NCI-H1105 (cell line): ENCODE measurements around the gene C1orf35.

Experiments used
- DNase-seq: peaks from one replicate; lab custom pipeline; 2025; lab: John Stamatoyannopoulos, UW

C1orf35 gene

GRCh38 chr1:228094432-228095016, 8.6 kb downstream of the C1orf35 start:
- no peak for DNase-seq

- DNase-seq, result no peak
Observed at GRCh38 chr1:228093050-228093906, 9.8 kb downstream of the C1orf35 start.

DNA sequence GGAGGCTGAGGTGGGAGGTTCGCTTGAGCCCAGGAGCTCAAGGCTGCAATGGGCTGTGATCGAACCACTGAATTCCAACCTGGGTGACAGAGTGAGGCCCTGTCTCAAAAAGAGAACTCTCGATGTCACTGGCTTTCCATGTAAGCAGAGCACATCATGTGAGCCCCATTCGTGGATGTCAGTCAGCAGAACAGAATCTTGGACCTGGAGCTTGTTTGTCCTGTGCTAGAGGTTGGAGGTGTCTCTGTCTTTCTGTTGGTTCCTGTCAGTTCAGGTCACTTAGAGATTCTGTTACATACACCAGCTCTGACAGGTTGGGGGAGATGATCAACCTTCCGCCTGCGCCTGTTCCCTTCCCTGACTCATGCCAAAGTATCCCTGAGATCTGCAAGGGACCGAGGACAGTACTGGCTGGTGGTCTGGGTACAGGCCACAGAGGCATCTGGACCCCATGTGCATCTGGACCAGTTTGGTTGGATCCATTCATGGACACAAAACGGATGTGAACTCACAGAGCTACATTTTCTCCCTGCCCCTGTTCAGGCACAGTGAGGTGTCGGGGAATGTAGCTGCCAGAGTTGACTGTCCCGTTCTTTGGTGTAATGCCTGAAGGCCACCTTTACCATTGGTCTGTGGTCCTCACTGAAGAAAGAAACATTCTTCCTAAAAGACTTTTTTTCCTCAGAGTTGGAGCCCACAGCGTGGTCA, 10.6 kb downstream of the C1orf35 start:
- no peak for DNase-seq

DNA sequence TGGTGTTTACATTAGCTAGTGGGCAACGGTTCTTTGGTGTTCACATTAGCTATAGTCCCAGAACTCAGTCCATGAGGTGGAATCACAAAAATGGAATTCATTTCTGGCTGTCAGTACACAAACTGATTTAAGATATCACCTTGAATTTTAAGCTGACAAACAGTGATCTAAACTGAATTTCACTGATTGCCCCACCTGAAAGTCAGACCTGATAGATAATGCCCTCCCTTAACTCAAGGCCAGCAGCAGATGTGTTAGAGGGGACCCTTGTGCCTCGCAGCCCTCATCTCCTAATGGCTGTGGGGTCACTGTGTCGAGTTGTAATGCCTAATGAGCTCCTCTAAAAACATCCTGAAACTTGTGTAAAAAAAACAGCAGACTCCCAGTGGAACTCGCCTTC, 12.0 kb downstream of the C1orf35 start:
- DNase-seq, result no peak

- DNase-seq, result no peak
Observed at GRCh38 chr1:228090613-228091081, 12.5 kb downstream of the C1orf35 start.

GRCh38 chr1:228089519-228090380, 13.4 kb downstream of the C1orf35 start:
- no peak for DNase-seq

GRCh38 chr1:228088586-228089498, 14.3 kb downstream of the C1orf35 start:
- no peak for DNase-seq

- DNase-seq, result no peak
Observed at GRCh38 chr1:228087771-228088251, 15.3 kb downstream of the C1orf35 start.

- no peak for DNase-seq
Observed at GRCh38 chr1:228085287-228085951, 17.7 kb downstream of the C1orf35 start.

- no peak for DNase-seq
Observed at GRCh38 chr1:228084797-228085196, 18.3 kb downstream of the C1orf35 start.

- DNase-seq, result no peak
Observed at GRCh38 chr1:228084325-228084724, 18.8 kb downstream of the C1orf35 start.

- DNase-seq, result no peak
Observed at GRCh38 chr1:228083871-228084278, 19.2 kb downstream of the C1orf35 start.

DNA sequence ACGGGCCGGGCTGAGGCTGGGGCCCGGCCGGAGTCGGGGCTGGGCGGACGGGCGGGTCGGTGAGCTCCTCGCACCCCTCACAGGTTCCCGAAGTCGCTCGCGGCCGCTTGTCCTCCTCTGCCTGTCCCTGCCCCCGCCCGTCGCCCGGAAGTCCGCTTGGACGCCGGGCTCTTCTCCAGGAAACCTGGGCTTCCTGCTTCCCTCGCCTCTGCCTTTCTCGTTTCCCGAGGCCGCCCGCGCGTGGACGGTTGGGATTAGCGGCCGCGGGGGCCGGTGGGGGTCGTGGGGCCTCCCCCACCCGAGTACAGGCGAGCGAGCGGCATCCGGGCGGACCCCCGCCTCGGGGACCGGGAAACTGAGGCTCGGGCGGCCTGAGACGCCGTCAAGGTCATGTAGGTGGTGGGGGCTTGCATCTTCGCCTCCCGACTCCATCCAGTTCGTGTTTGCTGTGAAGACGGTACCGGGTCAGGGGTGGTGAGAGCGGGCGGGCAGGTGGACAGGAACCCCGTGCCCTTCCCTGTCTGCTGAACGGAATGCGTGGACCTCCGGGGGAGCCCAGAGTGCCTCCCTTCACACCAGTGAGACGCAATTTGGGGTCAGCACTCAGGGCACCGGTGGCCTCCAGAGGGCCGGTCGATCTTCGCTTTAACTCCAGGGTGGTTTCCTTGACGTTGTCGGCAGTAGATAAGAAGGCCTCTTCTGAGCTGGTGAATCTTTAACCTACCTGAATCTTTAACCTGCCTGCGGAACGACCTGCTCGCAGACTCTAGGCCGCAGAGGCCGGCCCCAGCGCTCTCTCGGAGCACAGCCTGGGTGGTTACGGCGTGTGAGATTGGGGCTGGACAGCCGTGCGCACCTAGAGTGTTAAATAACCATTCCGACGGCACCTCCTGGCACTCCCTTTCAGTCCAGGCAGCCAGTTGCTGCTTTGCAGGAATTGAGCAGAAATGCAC, 19.9 kb downstream of the C1orf35 start:
- no peak for DNase-seq

GRCh38 chr1:228082214-228082917, 20.8 kb downstream of the C1orf35 start, which contains the start of gene ARF1:
Gene ARF1 (plus strand): TSS chr1:228082708. CDS start chr1:228097115, 14,407 bp downstream.
- peak; percentile 74 for DNase-seq

- no peak for DNase-seq
Observed at GRCh38 chr1:228081578-228082213, 21.4 kb downstream of the C1orf35 start.

- DNase-seq, result no peak
Observed at GRCh38 chr1:228081144-228081543, 22.0 kb downstream of the C1orf35 start.

GRCh38 chr1:228079601-228080263, 23.4 kb downstream of the C1orf35 start:
- no peak for DNase-seq
